HepG2 (cell line): ENCODE results near the gene SSBP4. TPM values are rescaled to one million over a fixed set of nuclear protein-coding genes. Genes with fewer than 3 reads are reported as not detected.

Experiments
- AHR ChIP-seq: IDR thresholded peaks from 2 replicates; pipeline ENCODE4 v1.6.1; 2018; ENCODE audit warnings: missing genetic modification reagents, missing compliant biosample characterization
- ATM ChIP-seq: fragments of 450-650 bp; IDR thresholded peaks from 2 replicates; pipeline ENCODE4 v1.7.1; 2017; ENCODE audit warnings: mild to moderate bottlenecking, borderline replicate concordance
- FOXM1 ChIP-seq: sonication (generic); formaldehyde crosslinking; IDR thresholded peaks from 2 replicates; pipeline ENCODE4 v1.5.0; 2020; ENCODE audit warnings: missing genetic modification reagents
- HHEX ChIP-seq: IDR thresholded peaks from 2 replicates; pipeline ENCODE4 v1.6.1; 2016; ENCODE audit warnings: control low read depth
- HOXA3 ChIP-seq: sonication (generic); formaldehyde crosslinking; IDR thresholded peaks from 2 replicates; pipeline ENCODE4 v1.5.0; 2020; ENCODE audit warnings: missing genetic modification reagents
- MEF2D ChIP-seq: sonication (generic); formaldehyde crosslinking; IDR thresholded peaks from 2 replicates; pipeline ENCODE4 v1.5.1; 2020; ENCODE audit warnings: mild to moderate bottlenecking, missing genetic modification reagents
- MIER3 ChIP-seq: IDR thresholded peaks from 2 replicates; pipeline ENCODE4 v1.6.1; 2016; ENCODE audit warnings: missing compliant biosample characterization, borderline replicate concordance
- PHF8 ChIP-seq: sonication (generic); formaldehyde crosslinking; IDR thresholded peaks from 2 replicates; pipeline ENCODE4 v1.5.0; 2020; ENCODE audit warnings: missing genetic modification reagents
- RBFOX2 ChIP-seq: fragments of 200-400 bp; formaldehyde crosslinking; IDR thresholded peaks from 2 replicates; pipeline ENCODE4 v1.6.1; 2017; ENCODE audit warnings: low read depth, mild to moderate bottlenecking, low read length
- RNF2 ChIP-seq: fragments of 450-650 bp; conservative IDR thresholded peaks from 2 replicates; pipeline ENCODE4 v1.6.1; 2016; ENCODE audit warnings: low read depth
- SALL1 ChIP-seq: sonication (generic); formaldehyde crosslinking; IDR thresholded peaks from 2 replicates; pipeline ENCODE4 v1.8.0; 2022; ENCODE audit warnings: mild to moderate bottlenecking, missing genetic modification reagents
- ZNF33B ChIP-seq: sonication (generic); formaldehyde crosslinking; IDR thresholded peaks from 2 replicates; pipeline ENCODE4 v1.5.1; 2020; ENCODE audit warnings: mild to moderate bottlenecking, missing genetic modification reagents
- ZNF550 ChIP-seq: sonication (generic); formaldehyde crosslinking; IDR thresholded peaks from 2 replicates; pipeline ENCODE4 v1.4.0; 2020; ENCODE audit warnings: mild to moderate bottlenecking, missing genetic modification reagents, borderline replicate concordance
- ZNF737 ChIP-seq: sonication (generic); formaldehyde crosslinking; IDR thresholded peaks from 2 replicates; pipeline ENCODE4 v1.5.0; 2020; ENCODE audit warnings: missing genetic modification reagents, mild to moderate bottlenecking, borderline replicate concordance
- polyA plus RNA-seq, 8 experiments: library from polyadenylated mRNA; depleted of rRNA in 3 of 8; stranded (reverse) in 7 of 8; unstranded in 1 of 8; fragments of >200 nt; fragmentation: Illumina TruSeq in 4 of 8; extraction: Trizol in 4 of 8; gene quantifications; 2 replicates each; pipeline versions ENCODE4 v1.2.1 to v1.2.3, GENCODE V29; 2011 to 2016; ENCODE audit warnings: low read depth in 4 of 8, missing spikeins in 1 of 8, mixed read lengths in 1 of 8; ENCODE audit not compliant: insufficient read depth in 1 of 8
- total RNA-seq, 5 experiments: library from RNA; depleted of rRNA; stranded (reverse); fragments of >200 nt; fragmentation: Illumina TruSeq; extraction: Trizol; gene quantifications; 2 replicates each; pipeline ENCODE4 v1.2.3, GENCODE V29; 2016; ENCODE audit warnings: low read depth in 1 of 5
- TF ChIP-seq, protein P1 (sequence below): sonication (generic); formaldehyde crosslinking; IDR thresholded peaks from 2 replicates; pipeline ENCODE4 v1.5.1; 2020; ENCODE audit warnings: missing genetic modification reagents, mild to moderate bottlenecking, borderline replicate concordance
- TF ChIP-seq, protein P2 (sequence below): sonication (generic); formaldehyde crosslinking; IDR thresholded peaks from 2 replicates; pipeline ENCODE4 v1.9.0; 2022; ENCODE audit warnings: missing genetic modification reagents, mild to moderate bottlenecking, borderline replicate concordance
- TF ChIP-seq, protein P3 (sequence below): sonication (generic); formaldehyde crosslinking; IDR thresholded peaks from 2 replicates; pipeline ENCODE4 v1.9.0; 2021; ENCODE audit warnings: missing genetic modification reagents, mild to moderate bottlenecking, borderline replicate concordance
- TF ChIP-seq, protein P4 (sequence below): IDR thresholded peaks from 2 replicates; pipeline ENCODE4 v1.6.1; 2016; ENCODE audit warnings: missing biosample characterization, missing genetic modification reagents, low read depth
- TF ChIP-seq, protein P5 (sequence below): sonication (generic); formaldehyde crosslinking; IDR thresholded peaks from 2 replicates; pipeline ENCODE4 v1.4.0; 2020; ENCODE audit warnings: missing genetic modification reagents, borderline replicate concordance

SSBP4 gene
- total and polyA plus RNA-seq, 2 of the 13 experiments (the other 11 are each of a cell fraction or from before 2014, with no cell fraction given) = 20.8 to 39.5 TPM

DNA sequence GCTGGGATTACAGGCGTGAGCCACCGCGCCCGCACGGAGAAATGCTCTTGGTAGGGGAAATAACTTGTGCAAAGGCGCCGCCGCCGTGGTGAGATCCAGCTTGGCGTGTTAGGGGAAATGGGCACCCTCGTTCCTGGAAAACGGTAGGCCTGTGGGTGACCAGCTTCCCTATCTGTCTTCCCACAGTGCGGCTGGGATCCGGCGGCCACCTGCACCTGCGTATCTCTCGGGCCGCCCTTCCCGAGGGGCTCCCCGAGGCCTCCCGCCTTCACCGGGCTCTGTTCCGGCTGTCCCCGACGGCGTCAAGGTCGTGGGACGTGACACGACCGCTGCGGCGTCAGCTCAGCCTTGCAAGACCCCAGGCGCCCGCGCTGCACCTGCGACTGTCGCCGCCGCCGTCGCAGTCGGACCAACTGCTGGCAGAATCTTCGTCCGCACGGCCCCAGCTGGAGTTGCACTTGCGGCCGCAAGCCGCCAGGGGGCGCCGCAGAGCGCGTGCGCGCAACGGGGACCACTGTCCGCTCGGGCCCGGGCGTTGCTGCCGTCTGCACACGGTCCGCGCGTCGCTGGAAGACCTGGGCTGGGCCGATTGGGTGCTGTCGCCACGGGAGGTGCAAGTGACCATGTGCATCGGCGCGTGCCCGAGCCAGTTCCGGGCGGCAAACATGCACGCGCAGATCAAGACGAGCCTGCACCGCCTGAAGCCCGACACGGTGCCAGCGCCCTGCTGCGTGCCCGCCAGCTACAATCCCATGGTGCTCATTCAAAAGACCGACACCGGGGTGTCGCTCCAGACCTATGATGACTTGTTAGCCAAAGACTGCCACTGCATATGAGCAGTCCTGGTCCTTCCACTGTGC is 30.9 kb upstream of the SSBP4 start (continued):
- TF ChIP-seq, protein P1, sequence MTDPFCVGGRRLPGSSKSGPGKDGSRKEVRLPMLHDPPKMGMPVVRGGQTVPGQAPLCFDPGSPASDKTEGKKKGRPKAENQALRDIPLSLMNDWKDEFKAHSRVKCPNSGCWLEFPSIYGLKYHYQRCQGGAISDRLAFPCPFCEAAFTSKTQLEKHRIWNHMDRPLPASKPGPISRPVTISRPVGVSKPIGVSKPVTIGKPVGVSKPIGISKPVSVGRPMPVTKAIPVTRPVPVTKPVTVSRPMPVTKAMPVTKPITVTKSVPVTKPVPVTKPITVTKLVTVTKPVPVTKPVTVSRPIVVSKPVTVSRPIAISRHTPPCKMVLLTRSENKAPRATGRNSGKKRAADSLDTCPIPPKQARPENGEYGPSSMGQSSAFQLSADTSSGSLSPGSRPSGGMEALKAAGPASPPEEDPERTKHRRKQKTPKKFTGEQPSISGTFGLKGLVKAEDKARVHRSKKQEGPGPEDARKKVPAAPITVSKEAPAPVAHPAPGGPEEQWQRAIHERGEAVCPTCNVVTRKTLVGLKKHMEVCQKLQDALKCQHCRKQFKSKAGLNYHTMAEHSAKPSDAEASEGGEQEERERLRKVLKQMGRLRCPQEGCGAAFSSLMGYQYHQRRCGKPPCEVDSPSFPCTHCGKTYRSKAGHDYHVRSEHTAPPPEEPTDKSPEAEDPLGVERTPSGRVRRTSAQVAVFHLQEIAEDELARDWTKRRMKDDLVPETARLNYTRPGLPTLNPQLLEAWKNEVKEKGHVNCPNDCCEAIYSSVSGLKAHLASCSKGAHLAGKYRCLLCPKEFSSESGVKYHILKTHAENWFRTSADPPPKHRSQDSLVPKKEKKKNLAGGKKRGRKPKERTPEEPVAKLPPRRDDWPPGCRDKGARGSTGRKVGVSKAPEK = no peak
- peak; percentile 100 for TF ChIP-seq RBFOX2
- peak; percentile 46; the same call in 1 of the 2 replicates for TF ChIP-seq RNF2
- TF ChIP-seq, protein P2, sequence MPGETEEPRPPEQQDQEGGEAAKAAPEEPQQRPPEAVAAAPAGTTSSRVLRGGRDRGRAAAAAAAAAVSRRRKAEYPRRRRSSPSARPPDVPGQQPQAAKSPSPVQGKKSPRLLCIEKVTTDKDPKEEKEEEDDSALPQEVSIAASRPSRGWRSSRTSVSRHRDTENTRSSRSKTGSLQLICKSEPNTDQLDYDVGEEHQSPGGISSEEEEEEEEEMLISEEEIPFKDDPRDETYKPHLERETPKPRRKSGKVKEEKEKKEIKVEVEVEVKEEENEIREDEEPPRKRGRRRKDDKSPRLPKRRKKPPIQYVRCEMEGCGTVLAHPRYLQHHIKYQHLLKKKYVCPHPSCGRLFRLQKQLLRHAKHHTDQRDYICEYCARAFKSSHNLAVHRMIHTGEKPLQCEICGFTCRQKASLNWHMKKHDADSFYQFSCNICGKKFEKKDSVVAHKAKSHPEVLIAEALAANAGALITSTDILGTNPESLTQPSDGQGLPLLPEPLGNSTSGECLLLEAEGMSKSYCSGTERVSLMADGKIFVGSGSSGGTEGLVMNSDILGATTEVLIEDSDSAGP (CRISPR knock-in tag) = peak; percentile 93
- TF ChIP-seq, protein P3, sequence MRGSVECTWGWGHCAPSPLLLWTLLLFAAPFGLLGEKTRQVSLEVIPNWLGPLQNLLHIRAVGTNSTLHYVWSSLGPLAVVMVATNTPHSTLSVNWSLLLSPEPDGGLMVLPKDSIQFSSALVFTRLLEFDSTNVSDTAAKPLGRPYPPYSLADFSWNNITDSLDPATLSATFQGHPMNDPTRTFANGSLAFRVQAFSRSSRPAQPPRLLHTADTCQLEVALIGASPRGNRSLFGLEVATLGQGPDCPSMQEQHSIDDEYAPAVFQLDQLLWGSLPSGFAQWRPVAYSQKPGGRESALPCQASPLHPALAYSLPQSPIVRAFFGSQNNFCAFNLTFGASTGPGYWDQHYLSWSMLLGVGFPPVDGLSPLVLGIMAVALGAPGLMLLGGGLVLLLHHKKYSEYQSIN (CRISPR knock-in tag) = peak; percentile 80; the same call in 1 of the 2 replicates
- TF ChIP-seq MEF2D (CRISPR knock-in tag) = no peak
- TF ChIP-seq AHR (CRISPR knock-in tag) = 0 out of 2 replicates have a peak, but pooled peaks have one; percentile 33
- no peak; the same call in 1 of the 2 replicates for TF ChIP-seq SALL1 (CRISPR knock-in tag)
- 0 out of 2 replicates have a peak, but pooled peaks have one; percentile 50 for TF ChIP-seq ZNF33B (CRISPR knock-in tag)
- TF ChIP-seq HHEX = no peak
- peak; percentile 68 for TF ChIP-seq PHF8 (CRISPR knock-in tag)
- TF ChIP-seq ZNF737 (CRISPR knock-in tag) = peak; percentile 73; the same call in 1 of the 2 replicates
- TF ChIP-seq HOXA3 = peak; percentile 87
- TF ChIP-seq, protein P4, sequence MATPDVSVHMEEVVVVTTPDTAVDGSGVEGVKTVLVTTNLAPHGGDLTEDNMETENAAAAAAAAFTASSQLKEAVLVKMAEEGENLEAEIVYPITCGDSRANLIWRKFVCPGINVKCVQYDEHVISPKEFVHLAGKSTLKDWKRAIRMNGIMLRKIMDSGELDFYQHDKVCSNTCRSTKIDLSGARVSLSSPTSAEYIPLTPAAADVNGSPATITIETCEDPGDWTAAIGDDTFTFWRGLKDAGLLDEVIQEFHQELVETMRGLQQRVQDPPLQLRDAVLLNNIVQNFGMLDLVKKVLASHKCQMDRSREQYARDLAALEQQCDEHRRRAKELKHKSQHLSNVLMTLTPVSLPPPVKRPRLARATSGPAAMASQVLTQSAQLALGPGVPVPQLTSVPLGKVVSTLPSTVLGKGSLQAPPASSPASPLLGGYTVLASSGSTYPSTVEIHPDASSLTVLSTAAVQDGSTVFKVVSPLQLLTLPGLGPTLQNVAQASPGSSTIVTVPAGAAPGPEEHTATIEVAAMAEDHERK (CRISPR knock-in tag) = no peak
- no peak for TF ChIP-seq MIER3 (CRISPR knock-in tag)
- no peak; the same call in 1 of the 2 replicates for TF ChIP-seq ZNF550 (CRISPR knock-in tag)
- TF ChIP-seq ATM = no peak
- TF ChIP-seq, protein P5, sequence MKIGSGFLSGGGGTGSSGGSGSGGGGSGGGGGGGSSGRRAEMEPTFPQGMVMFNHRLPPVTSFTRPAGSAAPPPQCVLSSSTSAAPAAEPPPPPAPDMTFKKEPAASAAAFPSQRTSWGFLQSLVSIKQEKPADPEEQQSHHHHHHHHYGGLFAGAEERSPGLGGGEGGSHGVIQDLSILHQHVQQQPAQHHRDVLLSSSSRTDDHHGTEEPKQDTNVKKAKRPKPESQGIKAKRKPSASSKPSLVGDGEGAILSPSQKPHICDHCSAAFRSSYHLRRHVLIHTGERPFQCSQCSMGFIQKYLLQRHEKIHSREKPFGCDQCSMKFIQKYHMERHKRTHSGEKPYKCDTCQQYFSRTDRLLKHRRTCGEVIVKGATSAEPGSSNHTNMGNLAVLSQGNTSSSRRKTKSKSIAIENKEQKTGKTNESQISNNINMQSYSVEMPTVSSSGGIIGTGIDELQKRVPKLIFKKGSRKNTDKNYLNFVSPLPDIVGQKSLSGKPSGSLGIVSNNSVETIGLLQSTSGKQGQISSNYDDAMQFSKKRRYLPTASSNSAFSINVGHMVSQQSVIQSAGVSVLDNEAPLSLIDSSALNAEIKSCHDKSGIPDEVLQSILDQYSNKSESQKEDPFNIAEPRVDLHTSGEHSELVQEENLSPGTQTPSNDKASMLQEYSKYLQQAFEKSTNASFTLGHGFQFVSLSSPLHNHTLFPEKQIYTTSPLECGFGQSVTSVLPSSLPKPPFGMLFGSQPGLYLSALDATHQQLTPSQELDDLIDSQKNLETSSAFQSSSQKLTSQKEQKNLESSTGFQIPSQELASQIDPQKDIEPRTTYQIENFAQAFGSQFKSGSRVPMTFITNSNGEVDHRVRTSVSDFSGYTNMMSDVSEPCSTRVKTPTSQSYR (CRISPR knock-in tag) = 0 out of 2 replicates have a peak, but pooled peaks have one; percentile 12
- 0 out of 2 replicates have a peak, but pooled peaks have one; percentile 30 for TF ChIP-seq FOXM1 (CRISPR knock-in tag)
